ENCODE data around the gene QSOX2. TPM values are rescaled to one million over a fixed set of nuclear protein-coding genes. Genes with fewer than 3 reads are reported as not detected.

Gene QSOX2
- total and polyA plus RNA-seq, 4 donors, result 0.79 to 12.7 (median 4.3) TPM

- WGBS, result 60% methylated on average over 21 of the region's 21 CpGs
- DNase-seq (ENCODE audit: low spot score), result no peak
- Histone ChIP-seq H3K27ac (ENCODE audit: low read depth in 1 of 2, low read length in 2 of 2) (no peak overlapping the region), H3K4me1 (ENCODE audit: control insufficient read depth in 4 of 4, insufficient read depth in 4 of 4, low read length in 3 of 4) (no peaks in the 10 kb centered on the region), H3K27me3 (ENCODE audit: control insufficient read depth in 4 of 4, insufficient read depth in 4 of 4, low read length in 3 of 4) (peaks cover 0 to 2% (median 0%) of the 10 kb centered on the region in 4 donors), H3K4me3 (ENCODE audit: low read depth in 1 of 3, low read length in 3 of 3) (no peak overlapping the region), H3K9me3 (ENCODE audit: control insufficient read depth in 4 of 4, low read length in 3 of 4) (no peaks in the 10 kb centered on the region), H3K9ac (ENCODE audit: low read depth in 1 of 2, low read length in 2 of 2) (no peak overlapping the region), H3K36me3 (ENCODE audit: control insufficient read depth in 4 of 4, insufficient read depth in 3 of 4, low read depth in 1 of 4, low read length in 3 of 4) (no peaks in the 10 kb centered on the region)
- TF ChIP-seq SP1 (IDR thresholded peaks at IDR 0.05) (no peak), FOXA1 (IDR thresholded peaks at IDR 0.05) (no peak), CTCF (IDR thresholded peaks at IDR 0.05; ENCODE audit: low read depth, low read length, missing input control) (no peak), FOXA2 (IDR thresholded peaks at IDR 0.05) (no peak), NR2F2 (IDR thresholded peaks at IDR 0.05) (no peak), HNF4G (IDR thresholded peaks at IDR 0.05) (no peak), HNF4A (conservative IDR thresholded peaks at IDR 0.05) (no peak), ZBTB33 (IDR thresholded peaks at IDR 0.05) (no peak), REST (IDR thresholded peaks at IDR 0.05) (no peak), YY1 (IDR thresholded peaks at IDR 0.05) (no peak), RAD21 (IDR thresholded peaks at IDR 0.05) (no peak)
These were observed 30.2 kb upstream of the QSOX2 start for GRCh38 chr9:136275655-136276429.

GRCh38 chr9:136274786-136275654, 29.4 kb upstream of the QSOX2 start:
- WGBS, result 71% methylated on average over 28 of the region's 28 CpGs
- TF ChIP-seq RAD21 (IDR thresholded peaks at IDR 0.05) (no peak), YY1 (IDR thresholded peaks at IDR 0.05) (no peak), ZBTB33 (IDR thresholded peaks at IDR 0.05) (no peak), MAX (IDR thresholded peaks at IDR 0.05) (no peak), REST (IDR thresholded peaks at IDR 0.05) (no peak), NR2F2 (IDR thresholded peaks at IDR 0.05) (no peak), GABPA (IDR thresholded peaks at IDR 0.05 in 1 of 2, conservative IDR thresholded peaks at IDR 0.05 in 1 of 2) (no peak), FOXA2 (IDR thresholded peaks at IDR 0.05) (no peak), HNF4A (conservative IDR thresholded peaks at IDR 0.05) (no peak)
- TF ChIP-seq, protein P1, sequence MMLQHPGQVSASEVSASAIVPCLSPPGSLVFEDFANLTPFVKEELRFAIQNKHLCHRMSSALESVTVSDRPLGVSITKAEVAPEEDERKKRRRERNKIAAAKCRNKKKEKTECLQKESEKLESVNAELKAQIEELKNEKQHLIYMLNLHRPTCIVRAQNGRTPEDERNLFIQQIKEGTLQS (IDR thresholded peaks at IDR 0.05), result no peak

More at GRCh38 chr9:136274786-136275654, 29.4 kb upstream of the QSOX2 start:
- no peak for DNase-seq (ENCODE audit: low spot score)
- Histone ChIP-seq H3K4me1 (ENCODE audit: control insufficient read depth in 4 of 4, insufficient read depth in 4 of 4, low read length in 3 of 4) (no peaks in the 10 kb centered on the region), H3K36me3 (ENCODE audit: control insufficient read depth in 4 of 4, insufficient read depth in 3 of 4, low read depth in 1 of 4, low read length in 3 of 4) (no peaks in the 10 kb centered on the region), H3K9ac (ENCODE audit: low read depth in 1 of 2, low read length in 2 of 2) (no peak overlapping the region), H3K4me3 (ENCODE audit: low read depth in 1 of 3, low read length in 3 of 3) (no peak overlapping the region), H3K27ac (ENCODE audit: low read depth in 1 of 2, low read length in 2 of 2) (no peak overlapping the region), H3K27me3 (ENCODE audit: control insufficient read depth in 4 of 4, insufficient read depth in 4 of 4, low read length in 3 of 4) (peaks cover 0 to 2% (median 0%) of the 10 kb centered on the region in 4 donors), H3K9me3 (ENCODE audit: control insufficient read depth in 4 of 4, low read length in 3 of 4) (no peaks in the 10 kb centered on the region)

Measured in liver (tissue), 9 donors.